Adrenal gland (tissue), 5 donors: ENCODE measurements around the gene EPC2.

Source experiments
- CTCF ChIP-seq, 6 experiments: fragments of 450-650 bp in 4 of 6; fragments of 200-600 bp in 2 of 6; sonication (generic) in 1 of 6; IDR thresholded peaks; 1 replicate in 5 of 6; 2 replicates in 1 of 6; pipeline versions ENCODE4 v1.5.1 to v1.8.0; 2016 to 2021; ENCODE audit warnings: antibody characterized with exemption in 6 of 6, mild to moderate bottlenecking in 2 of 6, moderate library complexity in 1 of 6
- POLR2A ChIP-seq, 2 donors: fragments of 450-650 bp; IDR thresholded peaks; one replicate each; pipeline ENCODE4 v1.6.1; 2017; ENCODE audit warnings: antibody characterized with exemption in 2 of 2, mild to moderate bottlenecking in 2 of 2, moderate library complexity in 1 of 2
- donor health status: DM: no; HTN: no; CAD: no.

DNA sequence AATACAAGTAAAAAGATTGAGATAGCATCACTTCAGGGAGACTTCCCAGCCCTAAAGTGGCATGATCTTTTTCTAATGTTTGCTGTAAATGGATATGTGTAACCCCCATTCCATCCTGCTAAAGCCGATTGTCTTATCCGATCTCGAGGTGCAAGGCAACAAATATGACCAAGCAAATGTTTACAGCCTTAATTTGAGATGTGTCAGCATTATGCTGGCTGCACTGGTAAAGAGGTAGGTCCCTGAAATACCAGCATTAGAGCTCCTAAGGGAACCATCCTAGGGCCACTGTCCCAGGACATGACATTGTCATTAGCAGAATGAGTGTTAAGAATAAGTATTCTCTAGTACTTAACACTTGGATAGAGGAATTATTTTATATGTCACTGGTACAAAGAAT, 108.4 kb downstream of the EPC2 start:
- TF ChIP-seq CTCF (IDR thresholded peaks at IDR 0.05) (no peak), POLR2A (IDR thresholded peaks at IDR 0.05) (no peak)
